H1 (cell line): ENCODE measurements around the gene MEF2C. TPM values are rescaled to one million over a fixed set of nuclear protein-coding genes. Genes with fewer than 3 reads are reported as not detected.

Source experiments
- CTCF ChIA-PET: fragments of 300-600 bp; sonication (Branson Sonifier 250); formaldehyde crosslinking; loops from one replicate; lab custom pipeline; 2021; ENCODE audit not compliant: partially characterized antibody; lab: Charles Lee
- POLR2A ChIA-PET: fragments of 300-600 bp; sonication (Branson Sonifier 250); formaldehyde crosslinking; loops from one replicate; lab custom pipeline; 2021; ENCODE audit warnings: inconsistent platforms; ENCODE audit not compliant: partially characterized antibody; lab: Charles Lee
- DNase-seq, 2 experiments: peaks; one replicate each; pipeline versions ENCODE4 v3.0.0 to v3.0.0-alpha.2; 2010 to 2022; ENCODE audit warnings: low spot score in 2 of 2, low read depth in 1 of 2, mixed read lengths in 1 of 2
- FAIRE-seq: peaks from 2 replicates; lab custom pipeline; 2011; peaks lifted over from hg19 to GRCh38; lab: Jason Lieb, UNC
- H2AFZ ChIP-seq: 2 replicates; pipeline ENCODE4 v1.8.1; 2012; ENCODE audit warnings: low read length, inconsistent platforms
- H2AK5ac ChIP-seq: 2 replicates; pipeline ENCODE4 v1.6.1; 2013; ENCODE audit warnings: low read depth, low read length
- H2BK120ac ChIP-seq: replicated peaks from 2 replicates; pipeline ENCODE3; 2013; ENCODE audit warnings: low read depth, low read length, inconsistent platforms
- H2BK12ac ChIP-seq: 2 replicates; pipeline ENCODE4 v1.6.1; 2013; ENCODE audit warnings: low read depth, low read length
- H2BK15ac ChIP-seq: 2 replicates; pipeline ENCODE4 v1.6.1; 2013; ENCODE audit warnings: low read length
- H2BK20ac ChIP-seq: 2 replicates; pipeline ENCODE4 v1.6.1; 2013; ENCODE audit warnings: low read length
- H2BK5ac ChIP-seq: 2 replicates; pipeline ENCODE4 v1.6.1; 2013; ENCODE audit warnings: low read depth, low read length
- H3K14ac ChIP-seq: 2 replicates; pipeline ENCODE4 v1.6.1; 2013; ENCODE audit warnings: inconsistent platforms; ENCODE audit not compliant: insufficient read length
- H3K18ac ChIP-seq: 2 replicates; pipeline ENCODE4 v1.6.1; 2013; ENCODE audit warnings: low read length; ENCODE audit errors: extremely low read depth
- H3K23ac ChIP-seq: 2 replicates; pipeline ENCODE4 v1.6.1; 2013; ENCODE audit warnings: inconsistent platforms; ENCODE audit not compliant: insufficient read length
- H3K23me2 ChIP-seq: 2 replicates; pipeline ENCODE4 v1.6.1; 2013; ENCODE audit warnings: low read depth, low read length
- H3K27ac ChIP-seq: 2 replicates; pipeline ENCODE4 v1.6.1; 2011; ENCODE audit warnings: low read depth, low read length, inconsistent platforms
- H3K27me3 ChIP-seq, 4 experiments: replicated peaks in 1 of 4; 1 replicate in 1 of 4; 2 replicates in 3 of 4; pipeline versions ENCODE4 v1.6.1 to v1.8.1; 2011 to 2013; ENCODE audit warnings: low read length in 3 of 4, mild to moderate bottlenecking in 3 of 4, inconsistent platforms in 2 of 4, mixed read lengths in 2 of 4, moderate library complexity in 1 of 4; ENCODE audit not compliant: control insufficient read depth in 3 of 4, insufficient read depth in 3 of 4; ENCODE audit errors: extremely low read depth in 1 of 4
- H3K36me3 ChIP-seq, 4 experiments: 2 replicates each; pipeline versions ENCODE4 v1.6.1 to v1.8.1; 2011 to 2013; ENCODE audit warnings: mild to moderate bottlenecking in 4 of 4, low read length in 3 of 4, moderate library complexity in 2 of 4, control low read depth in 1 of 4, inconsistent platforms in 1 of 4; ENCODE audit not compliant: insufficient read depth in 4 of 4, control insufficient read depth in 2 of 4
- H3K4ac ChIP-seq: replicated peaks from 2 replicates; pipeline ENCODE3; 2013; ENCODE audit warnings: low read length, low read depth, mixed read lengths, inconsistent platforms; ENCODE audit not compliant: insufficient read length
- H3K4me1 ChIP-seq, 4 experiments: replicated peaks in 1 of 4; 1 replicate in 1 of 4; 2 replicates in 3 of 4; pipeline versions ENCODE4 v1.6.1 to v1.8.1; 2011 to 2013; ENCODE audit warnings: low read length in 3 of 4, inconsistent platforms in 2 of 4, mixed read lengths in 1 of 4; ENCODE audit not compliant: insufficient read depth in 4 of 4, control insufficient read depth in 3 of 4
- H3K4me2 ChIP-seq, 2 experiments: 2 replicates each; pipeline versions ENCODE4 v1.6.1 to v1.8.1; 2011 to 2013; ENCODE audit warnings: low read depth in 2 of 2, low read length in 2 of 2, control low read depth in 1 of 2, inconsistent platforms in 1 of 2, mild to moderate bottlenecking in 1 of 2; ENCODE audit not compliant: insufficient read depth in 1 of 2
- H3K4me3 ChIP-seq, 4 experiments: fragments of 200-600, 300-600 bp in 1 of 4; sonication (generic), shearing (Covaris generic), sonication (Bioruptor Twin) in 1 of 4; 2 replicates each; pipeline versions ENCODE4 v1.5.1 to v1.8.1; 2011 to 2016; ENCODE audit warnings: low read length in 4 of 4, low read depth in 3 of 4, control low read depth in 2 of 4, inconsistent platforms in 2 of 4, mild to moderate bottlenecking in 2 of 4, mixed read lengths in 1 of 4, moderate library complexity in 1 of 4; ENCODE audit not compliant: insufficient read depth in 2 of 4; ENCODE audit errors: extremely low read depth in 1 of 4
- H3K56ac ChIP-seq: replicated peaks from 2 replicates; pipeline ENCODE3; 2013; ENCODE audit warnings: low read depth, mild to moderate bottlenecking, mixed read lengths, low read length, inconsistent platforms; ENCODE audit not compliant: insufficient read length
- H3K79me1 ChIP-seq: 2 replicates; pipeline ENCODE4 v1.6.1; 2013; ENCODE audit warnings: low read depth, low read length, control low read depth
- H3K79me2 ChIP-seq, 2 experiments: 2 replicates each; pipeline versions ENCODE4 v1.6.1 to v1.8.1; 2012 to 2013; ENCODE audit warnings: low read length in 2 of 2, mild to moderate bottlenecking in 2 of 2, inconsistent platforms in 1 of 2; ENCODE audit not compliant: insufficient read depth in 2 of 2, control insufficient read depth in 1 of 2
- H3K9ac ChIP-seq, 4 experiments: replicated peaks in 1 of 4; 1 replicate in 1 of 4; 2 replicates in 3 of 4; pipeline versions ENCODE4 v1.6.1 to v1.8.1; 2011 to 2013; ENCODE audit warnings: low read depth in 3 of 4, low read length in 3 of 4, control low read depth in 2 of 4, mild to moderate bottlenecking in 2 of 4, moderate library complexity in 2 of 4, inconsistent platforms in 1 of 4; ENCODE audit errors: extremely low read depth in 1 of 4
- H3K9me3 ChIP-seq, 2 experiments: 2 replicates each; pipeline versions ENCODE4 v1.6.1 to v1.8.1; 2012 to 2013; ENCODE audit warnings: mild to moderate bottlenecking in 2 of 2, moderate library complexity in 2 of 2, control low read depth in 1 of 2, inconsistent platforms in 1 of 2, low read depth in 1 of 2, low read length in 1 of 2, mixed read lengths in 1 of 2; ENCODE audit not compliant: insufficient read depth in 2 of 2
- H4K20me1 ChIP-seq, 2 experiments: replicated peaks in 1 of 2; 2 replicates each; pipeline versions ENCODE3 to v1.8.1; 2011 to 2013; ENCODE audit warnings: inconsistent platforms in 2 of 2, low read length in 2 of 2, mild to moderate bottlenecking in 1 of 2; ENCODE audit not compliant: insufficient read depth in 2 of 2, control insufficient read depth in 1 of 2
- H4K5ac ChIP-seq: 2 replicates; pipeline ENCODE4 v1.6.1; 2013; ENCODE audit warnings: low read length, low read depth, mixed read lengths, inconsistent platforms; ENCODE audit not compliant: insufficient read length
- H4K8ac ChIP-seq: 2 replicates; pipeline ENCODE4 v1.8.0; 2013; ENCODE audit warnings: mild to moderate bottlenecking, moderate library complexity, low read length, inconsistent platforms; ENCODE audit not compliant: insufficient read depth; ENCODE audit errors: extremely low read depth
- H4K91ac ChIP-seq: replicated peaks from 2 replicates; pipeline ENCODE3; 2013; ENCODE audit warnings: low read length, mixed read lengths, inconsistent platforms; ENCODE audit not compliant: insufficient read length
- BACH1 ChIP-seq: IDR thresholded peaks from 2 replicates; pipeline ENCODE4 v1.6.1; 2012; ENCODE audit warnings: low read length, improper control_type of control experiment
- CEBPB ChIP-seq: IDR thresholded peaks from 2 replicates; pipeline ENCODE4 v1.6.1; 2012; ENCODE audit warnings: low read depth, low read length
- CTBP2 ChIP-seq: IDR thresholded peaks from 2 replicates; pipeline ENCODE4 v1.7.0; 2011; ENCODE audit warnings: borderline replicate concordance, mild to moderate bottlenecking, moderate library complexity, mixed read lengths, low read length; ENCODE audit not compliant: insufficient read depth, insufficient read length
- KDM4A ChIP-seq: IDR thresholded peaks from one replicate; pipeline ENCODE4 v1.7.1; 2012; ENCODE audit warnings: low read depth, mild to moderate bottlenecking, moderate library complexity, low read length, inconsistent platforms; ENCODE audit not compliant: severe bottlenecking
- SP2 ChIP-seq: IDR thresholded peaks from 2 replicates; pipeline ENCODE4 v1.6.1; 2012; ENCODE audit warnings: mild to moderate bottlenecking, low read length, inconsistent platforms
- YY1 ChIP-seq: IDR thresholded peaks from 2 replicates; pipeline ENCODE4 v1.6.1; 2011; ENCODE audit warnings: low read depth, mild to moderate bottlenecking, low read length
- ZNF274 ChIP-seq: IDR thresholded peaks from 2 replicates; pipeline ENCODE4 v1.7.0; 2012; ENCODE audit warnings: low read length, borderline replicate concordance; ENCODE audit errors: extremely low read depth
- WGBS, 2 experiments: shearing (Covaris generic) in 1 of 2; methylation state at CpG; one replicate each; pipeline versions ENCODE4 v1.1.6 to v1.1.7; 2013 to 2015; ENCODE audit warnings: low lambda C conversion rate in 2 of 2, mixed read lengths in 2 of 2, inconsistent platforms in 1 of 2, low coverage in 1 of 2, missing lambda C conversion rate in 1 of 2; ENCODE audit not compliant: insufficient replicate concordance in 2 of 2, insufficient coverage in 1 of 2, insufficient read length in 1 of 2; ENCODE audit errors: extremely low coverage in 1 of 2, missing lambda C conversion rate in 1 of 2; 5-methylcytosine and 5-hydroxymethylcytosine counted together
- polyA plus RNA-seq, 7 experiments: library from polyadenylated mRNA; depleted of rRNA in 3 of 7; stranded (reverse) in 5 of 7; unstranded in 2 of 7; fragments of >200 nt in 5 of 7; fragments of 200-250 nt in 2 of 7; gene quantifications; 1 replicate in 5 of 7; 2 replicates in 1 of 7; 4 replicates in 1 of 7; pipeline versions ENCODE4 v1.2.1 to v1.2.3, GENCODE V29; 2011 to 2013; ENCODE audit warnings: missing spikeins in 2 of 7, mixed read lengths in 2 of 7
- total RNA-seq: library from RNA; stranded (reverse); fragmentation: NEBNext Ultra II Directional; extraction: Animal tissue kit (Norgen Biotek cat#: 25700); gene quantifications from 2 replicates; pipeline ENCODE4 v1.2.1, GENCODE V29; 2021
- TF ChIP-seq, protein P1 (sequence below): IDR thresholded peaks from 2 replicates; pipeline ENCODE4 v1.6.1; 2012; ENCODE audit warnings: low read length, inconsistent platforms
- TF ChIP-seq, protein P2 (sequence below): IDR thresholded peaks from 2 replicates; pipeline ENCODE4 v1.6.1; 2012; ENCODE audit warnings: inconsistent platforms

The MEF2C gene
- total and polyA plus RNA-seq, 2 of the 8 experiments (the other 6 are each of a cell fraction or from before 2014, with no cell fraction given), result 0.59 to 0.99 TPM

DNA sequence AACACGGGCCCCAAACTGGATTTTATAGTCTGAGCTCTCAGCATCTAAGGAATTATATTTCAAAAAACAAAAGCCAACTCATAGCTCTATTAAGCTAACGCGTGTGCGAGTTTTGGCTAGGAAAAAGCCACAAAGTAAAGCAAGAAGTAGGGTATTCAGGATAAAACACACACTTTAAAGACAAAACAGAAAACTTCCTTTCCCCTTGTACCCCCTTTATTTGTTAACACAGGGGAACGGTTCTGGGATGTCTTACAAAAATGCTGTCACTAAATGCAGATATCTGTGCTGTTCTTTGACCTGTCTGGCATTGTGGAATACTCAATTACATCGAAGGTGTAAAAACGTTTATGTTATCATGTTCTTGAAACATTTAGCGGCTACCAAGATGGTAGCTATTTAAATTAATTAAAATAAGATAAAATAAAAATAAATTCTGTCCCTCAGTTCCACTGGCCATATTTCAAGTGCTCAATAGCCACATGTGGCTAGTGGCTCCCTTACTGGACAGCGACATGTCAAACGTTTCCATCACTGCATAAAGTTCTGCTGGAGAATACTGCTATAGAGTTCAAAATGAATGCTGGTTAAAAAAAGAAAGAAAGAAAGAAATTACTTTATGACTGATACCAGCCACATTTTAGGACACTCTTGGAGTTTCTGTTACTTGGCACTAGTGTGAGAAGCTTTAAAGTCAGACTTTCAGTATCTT lies 7.2 kb upstream of the MEF2C start:
- peaks cover 0 to 23% (median 6%) of the 10 kb centered on the region in 4 experiments; a peak in 6 of 7 replicates for H3K27me3 ChIP-seq
- ChIA-PET CTCF (interaction anchor here (0.7 to 2.6 kb wide), 4 partner anchors 45 to 183 kb away, joined by 3 to 9 read pairs (median 4); no protein-coding TSS in a partner anchor), POLR2A (no interaction called here)
- no peaks in the 10 kb centered on the region for H4K20me1 ChIP-seq
- no peaks in the 10 kb centered on the region for H3K4me1 ChIP-seq
- no peak overlapping the region for H2AK5ac ChIP-seq
- no peak overlapping the region for H3K27ac ChIP-seq
- H3K23me2 ChIP-seq, result peaks cover 7% of the 10 kb centered on the region; the same call in 1 of the 2 replicates
- no peak overlapping the region for H4K5ac ChIP-seq
- peak overlapping the region; percentile 82 to 92 for H3K4me2 ChIP-seq
- H3K36me3 ChIP-seq, result no peaks in the 10 kb centered on the region
- no peak overlapping the region for H2BK5ac ChIP-seq
- no peaks in the 10 kb centered on the region for H3K79me2 ChIP-seq
- H3K9ac ChIP-seq, result no peak overlapping the region
- 62% methylated on average over 10 of the region's 10 CpGs; no CpG with 5 or more reads in 1 of the 2 experiments for WGBS, 2 experiments
- H2BK12ac ChIP-seq, result no peak overlapping the region
- H3K9me3 ChIP-seq, result no peaks in the 10 kb centered on the region
- H2BK20ac ChIP-seq, result no peak overlapping the region
- TF ChIP-seq BACH1 (no peak), YY1 (no peak), CEBPB (no peak), KDM4A (no peak), SP2 (no peak), ZNF274 (no peak), CTBP2 (no peak)
- TF ChIP-seq, protein P1, sequence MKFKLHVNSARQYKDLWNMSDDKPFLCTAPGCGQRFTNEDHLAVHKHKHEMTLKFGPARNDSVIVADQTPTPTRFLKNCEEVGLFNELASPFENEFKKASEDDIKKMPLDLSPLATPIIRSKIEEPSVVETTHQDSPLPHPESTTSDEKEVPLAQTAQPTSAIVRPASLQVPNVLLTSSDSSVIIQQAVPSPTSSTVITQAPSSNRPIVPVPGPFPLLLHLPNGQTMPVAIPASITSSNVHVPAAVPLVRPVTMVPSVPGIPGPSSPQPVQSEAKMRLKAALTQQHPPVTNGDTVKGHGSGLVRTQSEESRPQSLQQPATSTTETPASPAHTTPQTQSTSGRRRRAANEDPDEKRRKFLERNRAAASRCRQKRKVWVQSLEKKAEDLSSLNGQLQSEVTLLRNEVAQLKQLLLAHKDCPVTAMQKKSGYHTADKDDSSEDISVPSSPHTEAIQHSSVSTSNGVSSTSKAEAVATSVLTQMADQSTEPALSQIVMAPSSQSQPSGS, result no peak
- TF ChIP-seq, protein P2, sequence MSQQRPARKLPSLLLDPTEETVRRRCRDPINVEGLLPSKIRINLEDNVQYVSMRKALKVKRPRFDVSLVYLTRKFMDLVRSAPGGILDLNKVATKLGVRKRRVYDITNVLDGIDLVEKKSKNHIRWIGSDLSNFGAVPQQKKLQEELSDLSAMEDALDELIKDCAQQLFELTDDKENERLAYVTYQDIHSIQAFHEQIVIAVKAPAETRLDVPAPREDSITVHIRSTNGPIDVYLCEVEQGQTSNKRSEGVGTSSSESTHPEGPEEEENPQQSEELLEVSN, result no peak
- FAIRE-seq, result no peak
- H2AFZ ChIP-seq, result no peak overlapping the region
- no peak for DNase-seq
- no peak overlapping the region for H2BK120ac ChIP-seq
- H3K14ac ChIP-seq, result no peak overlapping the region
- H3K18ac ChIP-seq, result no peak overlapping the region
- H3K56ac ChIP-seq, result no peak overlapping the region
- no peak overlapping the region for H4K8ac ChIP-seq
- no peaks in the 10 kb centered on the region for H3K79me1 ChIP-seq
- no peak overlapping the region for H3K4ac ChIP-seq
- peak overlapping the region; percentile 58 to 76 (median 70) for H3K4me3 ChIP-seq
- H4K91ac ChIP-seq, result no peak overlapping the region
- H3K23ac ChIP-seq, result no peak overlapping the region
- no peak overlapping the region for H2BK15ac ChIP-seq
